ENCODE results near the gene ZNF581. TPM values are rescaled to one million over a fixed set of nuclear protein-coding genes. Genes with fewer than 3 reads are reported as not detected.

Gene ZNF581
- total RNA-seq, 1 donor from 2014 or later = 30.0 TPM

- peak; percentile 77 for DNase-seq (ENCODE audit: low read depth)
- H2AFZ ChIP-seq (ENCODE audit: low read depth, low read length) = peak within 1 kb of the TSS; percentile 84
- Mint-ChIP-seq H3K4me3 (ENCODE audit: unreplicated experiment) (peak within 1 kb of the TSS; percentile 97), H3K9me3 (ENCODE audit: unreplicated experiment) (peaks cover 8% of the 10 kb centered on the region), H3K27ac (ENCODE audit: unreplicated experiment) (peak within 1 kb of the TSS; percentile 99), H3K27me3 (ENCODE audit: low read depth, unreplicated experiment) (no peaks in the 10 kb centered on the region), H3K4me1 (ENCODE audit: low read depth, unreplicated experiment) (peaks cover 6% of the 10 kb centered on the region), H3K36me3 (ENCODE audit: low read depth, unreplicated experiment) (peaks cover 21% of the 10 kb centered on the region)
- H4K20me1 ChIP-seq (ENCODE audit: insufficient read depth, low read length) = no peaks in the 10 kb centered on the region
- peaks cover 5% of the 10 kb centered on the region for H3K4me1 ChIP-seq (ENCODE audit: insufficient read depth, low read length)
- no peaks in the 10 kb centered on the region for H3K9me3 ChIP-seq (ENCODE audit: insufficient read depth, low read depth, low read length)
- H3K27me3 ChIP-seq (ENCODE audit: insufficient read depth, low read length) = no peaks in the 10 kb centered on the region
- peak within 1 kb of the TSS; percentile 96 for H3K9ac ChIP-seq (ENCODE audit: low read length)
- H3K4me2 ChIP-seq (ENCODE audit: low read length) = peak within 1 kb of the TSS; percentile 89
- H3K4me3 ChIP-seq (ENCODE audit: insufficient read depth, low read depth, low read length) = peak within 1 kb of the TSS; percentile 90
- no peak for TF ChIP-seq CTCF (IDR thresholded peaks at IDR 0.05; ENCODE audit: insufficient read depth, low read depth, low read length)
- TF ChIP-seq EZH2 (IDR thresholded peaks at IDR 0.05; ENCODE audit: insufficient read depth, low read length) = no peak
- H3K27ac ChIP-seq (ENCODE audit: low read depth, low read length) = peak within 1 kb of the TSS; percentile 96
- peaks cover 14% of the 10 kb centered on the region for H3K36me3 ChIP-seq (ENCODE audit: insufficient read depth, low read length)
- no peak for FAIRE-seq
- peaks cover 12% of the 10 kb centered on the region for H3K79me2 ChIP-seq (ENCODE audit: insufficient read depth, low read length)
These were observed 43.4 kb upstream of the ZNF581 start, which contains the start of gene ZNF524 for GRCh38 chr19:55599842-55600661. ZNF524 (plus strand) TSS chr19:55600288; CDS start chr19:55602113, 1,825 bp downstream.

GRCh38 chr19:55600662-55601028 is 42.8 kb upstream of the ZNF581 start:
- H3K27ac Mint-ChIP-seq (ENCODE audit: unreplicated experiment) = peak overlapping the region; percentile 34

More at GRCh38 chr19:55600662-55601028, 42.8 kb upstream of the ZNF581 start:
- Histone ChIP-seq H3K9ac (ENCODE audit: low read length) (peak overlapping the region; percentile 96), H3K27me3 (ENCODE audit: insufficient read depth, low read length) (no peaks in the 10 kb centered on the region), H2AFZ (ENCODE audit: low read depth, low read length) (peak overlapping the region; percentile 10), H3K4me1 (ENCODE audit: insufficient read depth, low read length) (peaks cover 5% of the 10 kb centered on the region), H3K27ac (ENCODE audit: low read depth, low read length) (peak overlapping the region; percentile 11), H3K4me2 (ENCODE audit: low read length) (peak overlapping the region; percentile 89), H3K4me3 (ENCODE audit: insufficient read depth, low read depth, low read length) (peak overlapping the region; percentile 58), H3K9me3 (ENCODE audit: insufficient read depth, low read depth, low read length) (no peaks in the 10 kb centered on the region), H4K20me1 (ENCODE audit: insufficient read depth, low read length) (no peaks in the 10 kb centered on the region), H3K79me2 (ENCODE audit: insufficient read depth, low read length) (peaks cover 12% of the 10 kb centered on the region), H3K36me3 (ENCODE audit: insufficient read depth, low read length) (peaks cover 9% of the 10 kb centered on the region)
- peak overlapping the region; percentile 74 for H3K4me3 Mint-ChIP-seq (ENCODE audit: unreplicated experiment)
- H3K9me3 Mint-ChIP-seq (ENCODE audit: unreplicated experiment) = peaks cover 5% of the 10 kb centered on the region
- peaks cover 6% of the 10 kb centered on the region for H3K4me1 Mint-ChIP-seq (ENCODE audit: low read depth, unreplicated experiment)
- FAIRE-seq (no peak), DNase-seq (ENCODE audit: low read depth) (no peak)
- H3K27me3 Mint-ChIP-seq (ENCODE audit: low read depth, unreplicated experiment) = no peaks in the 10 kb centered on the region
- TF ChIP-seq EZH2 (IDR thresholded peaks at IDR 0.05; ENCODE audit: insufficient read depth, low read length) (no peak), CTCF (IDR thresholded peaks at IDR 0.05; ENCODE audit: insufficient read depth, low read depth, low read length) (no peak)
- H3K36me3 Mint-ChIP-seq (ENCODE audit: low read depth, unreplicated experiment) = peaks cover 15% of the 10 kb centered on the region
